Panc1 (cell line): Measurements from ENCODE around the gene SLC49A4. TPM values are rescaled to one million over a fixed set of nuclear protein-coding genes. Genes with fewer than 3 reads are reported as not detected.

Experiments used
- ATAC-seq: fragments of 200-7000 bp; cut with Tn5 transposase; 2 replicates; pipeline ENCODE4 v1.9.1; 2020; ENCODE audit warnings: mild to moderate bottlenecking, moderate library complexity
- Bru-seq: library from RNA; stranded (reverse); fragments of 400-500 nt; gene quantifications from one replicate; lab custom pipeline; 2021; lab: Mats Ljungman, UMichigan
- BruChase-seq, 2 experiments: library from RNA; stranded (reverse); fragments of 400-500 nt; gene quantifications; one replicate each; lab custom pipeline; 2021; lab: Mats Ljungman, UMichigan
- BruUV-seq: library from RNA; stranded (reverse); fragments of 400-500 nt; replicated peaks from 2 replicates; lab custom pipeline; 2021; lab: Mats Ljungman, UMichigan
- CTCF ChIA-PET: fragments of 300-600 bp; sonication (Branson Sonifier 250); formaldehyde crosslinking; loops from one replicate; lab custom pipeline; 2022; ENCODE audit warnings: antibody characterized with exemption; lab: Charles Lee
- POLR2A ChIA-PET: fragments of 300-600 bp; sonication (Branson Sonifier 250); formaldehyde crosslinking; loops from one replicate; lab custom pipeline; 2022; ENCODE audit warnings: antibody characterized with exemption; lab: Charles Lee
- DNase-seq: peaks from one replicate; pipeline ENCODE4 v3.0.0-alpha.2; 2010; ENCODE audit warnings: low read depth, low spot score
- H3K27ac ChIP-seq: 2 replicates; pipeline ENCODE4 v1.5.1; 2011; ENCODE audit warnings: mild to moderate bottlenecking, low read length, inconsistent platforms
- H3K27me3 ChIP-seq: fragments of 200-500 bp; sonication (Bioruptor generic); 2 replicates; pipeline ENCODE4 v1.6.0; 2014; ENCODE audit warnings: low read length, inconsistent platforms; ENCODE audit not compliant: control insufficient read depth, insufficient read depth
- H3K36me3 ChIP-seq: fragments of 200-500 bp; sonication (Bioruptor generic); 2 replicates; pipeline ENCODE4 v1.5.1; 2014; ENCODE audit warnings: inconsistent platforms, mild to moderate bottlenecking, low read length, moderate library complexity; ENCODE audit not compliant: control insufficient read depth, insufficient read depth
- H3K4me1 ChIP-seq: 2 replicates; pipeline ENCODE4 v1.5.1; 2011; ENCODE audit warnings: inconsistent platforms, mild to moderate bottlenecking, low read length, moderate library complexity; ENCODE audit not compliant: control insufficient read depth, insufficient read depth
- H3K4me3 ChIP-seq, 2 experiments: 2 replicates each; pipeline ENCODE4 v1.5.1; 2011 to 2012; ENCODE audit warnings: low read depth in 2 of 2, low read length in 2 of 2, mild to moderate bottlenecking in 2 of 2, inconsistent platforms in 1 of 2, moderate library complexity in 1 of 2
- H3K9me3 ChIP-seq: fragments of 200-500 bp; sonication (Bioruptor generic); 2 replicates; pipeline ENCODE4 v1.5.1; 2014; ENCODE audit warnings: low read depth, mild to moderate bottlenecking, inconsistent platforms, low read length, moderate library complexity; ENCODE audit not compliant: control insufficient read depth, insufficient read depth
- CTCF ChIP-seq: fragments of 450-650 bp; IDR thresholded peaks from 2 replicates; pipeline ENCODE4 v1.5.1; 2017; ENCODE audit warnings: mild to moderate bottlenecking
- POLR2AphosphoS5 ChIP-seq: IDR thresholded peaks from 2 replicates; pipeline ENCODE4 v1.6.1; 2012; ENCODE audit warnings: mild to moderate bottlenecking, low read depth, low read length, moderate library complexity
- REST ChIP-seq, 2 experiments: IDR thresholded peaks; 2 replicates each; pipeline ENCODE4 v1.6.1; 2011 to 2012; ENCODE audit warnings: low read depth in 2 of 2, control low read depth in 1 of 2, low read length in 1 of 2, mild to moderate bottlenecking in 1 of 2, moderate library complexity in 1 of 2; ENCODE audit not compliant: insufficient read depth in 1 of 2
- SIN3A ChIP-seq: IDR thresholded peaks from 2 replicates; pipeline ENCODE4 v1.6.1; 2012; ENCODE audit warnings: low read depth, mild to moderate bottlenecking, low read length, moderate library complexity, borderline replicate concordance; ENCODE audit not compliant: insufficient read depth
- TCF7L2 ChIP-seq: IDR thresholded peaks from 2 replicates; pipeline ENCODE4 v1.6.1; 2011; ENCODE audit warnings: mild to moderate bottlenecking, low read depth, low read length, inconsistent platforms
- in situ Hi-C: cut with HindIII; loops from 2 replicates; pipeline ENCODE4 v1.10.0; 2016; ENCODE audit warnings: low sequenced_read_pairs, low pct_unique_long_range_greater_than_20kb
- intact Hi-C: fragments of 100-400 bp; cut with micrococcal nuclease; formaldehyde crosslinking; loops from one replicate; pipeline ENCODE4 v1.10.0; 2022; ENCODE audit not compliant: unreplicated experiment
- long read RNA-seq: library from polyadenylated mRNA; unstranded; transcript quantifications from one replicate; pipeline ENCODE4 v2.0.0, GENCODE V29; 2021; ENCODE audit not compliant: unreplicated experiment
- polyA plus RNA-seq: library from polyadenylated mRNA; unstranded; fragments of >200 nt; gene quantifications from one replicate; pipeline ENCODE4 v1.2.1, GENCODE V29; 2012; ENCODE audit warnings: missing spikeins; ENCODE audit not compliant: insufficient read length
- total RNA-seq: library from RNA; stranded (reverse); gene quantifications from one replicate; pipeline ENCODE4 v1.2.1, GENCODE V29; 2021; ENCODE audit not compliant: unreplicated experiment

Gene SLC49A4
- total RNA-seq: 15.9 TPM
- polyA plus RNA-seq: 11.3 TPM
- Bru-seq, nascent RNA: percentile 64 among the genes with signal in this experiment
- percentile 54 among the genes with signal in this experiment for BruChase-seq, experiment 1, labeled RNA remaining after a 2-hour chase
- BruChase-seq, experiment 2, labeled RNA remaining after a 6-hour chase: percentile 61 among the genes with signal in this experiment
- long read RNA-seq, transcript DIRC2-201 (9 exons, 3,596 nt): major isoform, 50 of 56 reads
- long read RNA-seq, partial matches to known transcripts: 4 of 56 reads
- long read RNA-seq, other reads (novel, unspliced or antisense): 2 of 56 reads

GRCh38 chr3:122794779-122795673 is at the start of gene SLC49A4:
SLC49A4 (plus strand) TSS chr3:122795069; CDS start chr3:122795193, 124 bp downstream.
- TF ChIP-seq POLR2AphosphoS5: peak; percentile 57; the same call in 1 of the 2 replicates
- no peak for TF ChIP-seq CTCF
- no peak for TF ChIP-seq TCF7L2
- TF ChIP-seq SIN3A: 0 out of 2 replicates have a peak, but pooled peaks have one; percentile 37
- no peak for TF ChIP-seq REST (IDR thresholded peaks at IDR 0.05; ENCODE audit: insufficient read depth in 1 of 2, low read depth in 2 of 2, low read length in 1 of 2)
- no TSS peak for BruUV-seq
- intact Hi-C loops: no loop called here
- peaks cover 13% of the 10 kb centered on the region for H3K4me1 ChIP-seq
- POLR2A ChIA-PET: interaction anchor here (0.6 kb wide), 1 partner anchor 249 kb away, joined by 3 read pairs; no protein-coding TSS in a partner anchor
- no peaks in the 10 kb centered on the region for H3K27me3 ChIP-seq
- H3K4me3 ChIP-seq: peak within 1 kb of the TSS; percentile 76 to 95
- peak within 1 kb of the TSS; percentile 91 for H3K27ac ChIP-seq
- no peaks in the 10 kb centered on the region for H3K9me3 ChIP-seq
- in situ Hi-C loops: no loop called here
- peak; percentile 94 for ATAC-seq
- peak; percentile 20 for DNase-seq
- CTCF ChIA-PET: no interaction called here
- no peaks in the 10 kb centered on the region for H3K36me3 ChIP-seq

- Histone ChIP-seq H3K9me3 (no peaks in the 10 kb centered on the region), H3K27ac (no peak overlapping the region), H3K4me3 (no peak overlapping the region), H3K27me3 (no peaks in the 10 kb centered on the region), H3K4me1 (no peaks in the 10 kb centered on the region), H3K36me3 (no peaks in the 10 kb centered on the region)
- ATAC-seq (no peak), DNase-seq (peak; percentile 48)
- in situ Hi-C loops (no loop called here), intact Hi-C loops (no loop called here)
- no peak for TF ChIP-seq SIN3A
- no peak for TF ChIP-seq POLR2AphosphoS5
- no peak for TF ChIP-seq CTCF
- TF ChIP-seq TCF7L2: no peak
- no peak for TF ChIP-seq REST (IDR thresholded peaks at IDR 0.05; ENCODE audit: insufficient read depth in 1 of 2, low read depth in 2 of 2, low read length in 1 of 2)
- BruUV-seq: no TSS peak
- ChIA-PET CTCF (interaction anchor here (0.7 kb wide), 1 partner anchor 373 kb away, joined by 5 read pairs; no protein-coding TSS in a partner anchor), POLR2A (interaction anchor here (0.6 kb wide), 1 partner anchor 449 kb away, joined by 3 read pairs; no protein-coding TSS in a partner anchor)
Observed at GRCh38 chr3:122745369-122746021, 49.4 kb upstream of the SLC49A4 start.
